Measurements from ENCODE around the gene FBXO44.

Gene FBXO44

DNA sequence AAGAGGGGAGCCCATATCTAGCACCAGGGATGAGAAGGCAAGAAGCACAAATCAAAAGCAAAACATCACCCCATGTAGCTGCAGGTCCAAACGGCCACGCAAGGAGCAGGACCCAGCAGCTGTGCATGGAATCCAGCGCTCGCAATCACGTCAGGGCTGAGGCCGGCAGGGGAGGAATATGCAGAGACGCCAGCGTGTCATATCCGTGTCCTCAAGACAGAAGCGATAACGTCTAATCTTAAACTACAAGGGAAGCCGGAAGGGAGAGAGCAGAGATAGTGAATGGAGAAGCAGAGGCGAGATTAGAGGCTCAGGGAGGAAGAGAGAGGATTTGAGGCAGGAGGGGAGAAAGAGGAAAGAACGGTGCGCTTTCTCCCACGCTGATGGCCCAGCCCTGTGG is 39.6 kb upstream of the FBXO44 start:
- TF ChIP-seq, protein P1, sequence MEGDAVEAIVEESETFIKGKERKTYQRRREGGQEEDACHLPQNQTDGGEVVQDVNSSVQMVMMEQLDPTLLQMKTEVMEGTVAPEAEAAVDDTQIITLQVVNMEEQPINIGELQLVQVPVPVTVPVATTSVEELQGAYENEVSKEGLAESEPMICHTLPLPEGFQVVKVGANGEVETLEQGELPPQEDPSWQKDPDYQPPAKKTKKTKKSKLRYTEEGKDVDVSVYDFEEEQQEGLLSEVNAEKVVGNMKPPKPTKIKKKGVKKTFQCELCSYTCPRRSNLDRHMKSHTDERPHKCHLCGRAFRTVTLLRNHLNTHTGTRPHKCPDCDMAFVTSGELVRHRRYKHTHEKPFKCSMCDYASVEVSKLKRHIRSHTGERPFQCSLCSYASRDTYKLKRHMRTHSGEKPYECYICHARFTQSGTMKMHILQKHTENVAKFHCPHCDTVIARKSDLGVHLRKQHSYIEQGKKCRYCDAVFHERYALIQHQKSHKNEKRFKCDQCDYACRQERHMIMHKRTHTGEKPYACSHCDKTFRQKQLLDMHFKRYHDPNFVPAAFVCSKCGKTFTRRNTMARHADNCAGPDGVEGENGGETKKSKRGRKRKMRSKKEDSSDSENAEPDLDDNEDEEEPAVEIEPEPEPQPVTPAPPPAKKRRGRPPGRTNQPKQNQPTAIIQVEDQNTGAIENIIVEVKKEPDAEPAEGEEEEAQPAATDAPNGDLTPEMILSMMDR (IDR thresholded peaks at IDR 0.05; ENCODE audit: low read length), result no peak
- TF ChIP-seq EZH2 (IDR thresholded peaks at IDR 0.05; ENCODE audit: borderline replicate concordance, low read length), result no peak
- Histone ChIP-seq H3K4me1 (ENCODE audit: insufficient read depth, low read length, severe bottlenecking) (no peaks in the 10 kb centered on the region), H3K9ac (ENCODE audit: low read length) (no peak overlapping the region), H3K36me3 (ENCODE audit: insufficient read depth, low read length) (no peaks in the 10 kb centered on the region), H4K20me1 (ENCODE audit: insufficient read depth, low read length) (no peaks in the 10 kb centered on the region), H3F3A (ENCODE audit: insufficient read depth, low read length) (no peaks in the 10 kb centered on the region), H3K4me2 (ENCODE audit: low read length) (no peak overlapping the region), H2AFZ (ENCODE audit: low read length) (no peak overlapping the region), H3K27ac (ENCODE audit: low read depth, low read length, poor library complexity, severe bottlenecking) (no peak overlapping the region), H3K27me3 (ENCODE audit: insufficient read depth, low read length) (peaks cover 4% of the 10 kb centered on the region), H3K79me2 (ENCODE audit: insufficient read depth, low read length) (no peaks in the 10 kb centered on the region), H3K4me3 (ENCODE audit: low read depth, low read length, poor library complexity, severe bottlenecking) (no peak overlapping the region), H3K9me2 (ENCODE audit: low read depth, low read length) (no peaks in the 10 kb centered on the region), H3K9me3 (ENCODE audit: low read length) (no peaks in the 10 kb centered on the region)

DNA sequence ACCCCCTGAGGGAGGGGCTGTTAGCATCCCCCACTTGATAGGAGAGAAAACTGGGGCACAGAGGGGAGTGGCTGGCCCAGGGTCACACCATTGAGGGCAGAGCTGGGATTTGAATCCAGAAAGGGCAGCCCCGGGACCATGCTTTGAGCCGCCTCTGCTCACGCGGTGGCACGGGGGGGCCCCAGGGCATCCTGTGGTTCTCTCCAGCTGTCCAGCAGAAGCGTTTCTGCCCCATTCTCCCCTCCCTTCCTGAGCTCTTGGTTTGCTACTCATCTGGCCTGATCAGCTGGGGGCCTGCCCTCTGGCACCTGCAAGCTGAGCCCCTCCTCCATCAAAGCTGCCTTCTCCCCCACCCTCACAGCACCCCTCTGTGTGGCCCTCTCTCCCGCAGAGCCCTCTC is 37.9 kb upstream of the FBXO44 start:
- no peaks in the 10 kb centered on the region for H3K9me2 ChIP-seq (ENCODE audit: low read depth, low read length)
- H3K4me1 ChIP-seq (ENCODE audit: insufficient read depth, low read length, severe bottlenecking), result no peaks in the 10 kb centered on the region
- no peak overlapping the region for H2AFZ ChIP-seq (ENCODE audit: low read length)
- no peaks in the 10 kb centered on the region for H3K36me3 ChIP-seq (ENCODE audit: insufficient read depth, low read length)
- H3F3A ChIP-seq (ENCODE audit: insufficient read depth, low read length), result no peaks in the 10 kb centered on the region
- H3K9me3 ChIP-seq (ENCODE audit: low read length), result no peaks in the 10 kb centered on the region
- H3K4me3 ChIP-seq (ENCODE audit: low read depth, low read length, poor library complexity, severe bottlenecking), result no peak overlapping the region
- H3K27ac ChIP-seq (ENCODE audit: low read depth, low read length, poor library complexity, severe bottlenecking), result no peak overlapping the region
- H3K4me2 ChIP-seq (ENCODE audit: low read length), result no peak overlapping the region
- H3K27me3 ChIP-seq (ENCODE audit: insufficient read depth, low read length), result peaks cover 8% of the 10 kb centered on the region
- H4K20me1 ChIP-seq (ENCODE audit: insufficient read depth, low read length), result no peaks in the 10 kb centered on the region
- H3K9ac ChIP-seq (ENCODE audit: low read length), result no peak overlapping the region
- TF ChIP-seq EZH2 (IDR thresholded peaks at IDR 0.05; ENCODE audit: borderline replicate concordance, low read length), result no peak
- TF ChIP-seq, protein P1 (IDR thresholded peaks at IDR 0.05; ENCODE audit: low read length), result no peak
- H3K79me2 ChIP-seq (ENCODE audit: insufficient read depth, low read length), result no peaks in the 10 kb centered on the region

DNA sequence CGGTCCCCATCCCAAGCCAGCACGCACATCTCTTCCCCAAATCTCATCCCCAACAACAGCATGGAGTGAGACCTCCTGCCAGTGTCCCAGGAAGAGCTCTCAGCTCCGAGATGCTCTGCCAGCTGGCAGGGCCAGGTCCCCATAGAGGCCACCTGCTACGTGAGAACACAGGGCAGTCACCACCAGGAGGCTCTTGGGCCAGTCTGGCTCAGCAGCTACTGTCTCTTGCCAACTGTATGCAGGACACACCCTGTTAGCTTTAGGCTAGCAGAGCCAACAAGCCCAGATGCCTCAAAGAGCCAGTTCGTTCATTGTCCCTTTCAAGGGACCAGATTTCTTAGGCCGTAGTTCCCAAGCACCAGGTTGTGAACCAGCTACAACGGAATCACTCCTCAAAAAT is 37.4 kb upstream of the FBXO44 start:
- Histone ChIP-seq H3K27ac (ENCODE audit: low read depth, low read length, poor library complexity, severe bottlenecking) (no peak overlapping the region), H3K79me2 (ENCODE audit: insufficient read depth, low read length) (no peaks in the 10 kb centered on the region), H3F3A (ENCODE audit: insufficient read depth, low read length) (no peaks in the 10 kb centered on the region), H3K4me1 (ENCODE audit: insufficient read depth, low read length, severe bottlenecking) (no peaks in the 10 kb centered on the region), H4K20me1 (ENCODE audit: insufficient read depth, low read length) (no peaks in the 10 kb centered on the region), H3K4me2 (ENCODE audit: low read length) (no peak overlapping the region), H3K9me2 (ENCODE audit: low read depth, low read length) (no peaks in the 10 kb centered on the region), H2AFZ (ENCODE audit: low read length) (no peak overlapping the region), H3K27me3 (ENCODE audit: insufficient read depth, low read length) (peaks cover 8% of the 10 kb centered on the region), H3K4me3 (ENCODE audit: low read depth, low read length, poor library complexity, severe bottlenecking) (no peak overlapping the region), H3K9ac (ENCODE audit: low read length) (no peak overlapping the region), H3K36me3 (ENCODE audit: insufficient read depth, low read length) (no peaks in the 10 kb centered on the region), H3K9me3 (ENCODE audit: low read length) (no peaks in the 10 kb centered on the region)
- TF ChIP-seq, protein P1 (IDR thresholded peaks at IDR 0.05; ENCODE audit: low read length), result no peak
- no peak for TF ChIP-seq EZH2 (IDR thresholded peaks at IDR 0.05; ENCODE audit: borderline replicate concordance, low read length)
